Osteocyte (in vitro differentiated cells): Measurements from ENCODE around the gene HIGD2A. TPM values are rescaled to one million over a fixed set of nuclear protein-coding genes. Genes with fewer than 3 reads are reported as not detected.
"Not testable (repeated sequence)": the region's sequence is repeated elsewhere in the genome, so short reads cannot be mapped to it uniquely, and the experiment has no call there.

Source experiments
- DNase-seq: peaks from one replicate; pipeline ENCODE4 v3.0.0; 2021; ENCODE audit warnings: mixed read lengths; ENCODE audit not compliant: unreplicated experiment; ENCODE audit errors: extremely low spot score
- H3K27ac Mint-ChIP-seq: one replicate; pipeline ENCODE4 v1.8.0; 2021; ENCODE audit warnings: mild to moderate bottlenecking, mixed read lengths; ENCODE audit not compliant: unreplicated experiment
- H3K27me3 Mint-ChIP-seq: one replicate; pipeline ENCODE4 v1.8.0; 2021; ENCODE audit warnings: mixed read lengths; ENCODE audit not compliant: unreplicated experiment
- H3K36me3 Mint-ChIP-seq: one replicate; pipeline ENCODE4 v1.8.0; 2021; ENCODE audit warnings: mixed read lengths; ENCODE audit not compliant: unreplicated experiment
- H3K4me1 Mint-ChIP-seq: one replicate; pipeline ENCODE4 v1.8.0; 2021; ENCODE audit warnings: mixed read lengths; ENCODE audit not compliant: unreplicated experiment
- H3K4me3 Mint-ChIP-seq: one replicate; pipeline ENCODE4 v1.8.0; 2021; ENCODE audit warnings: mild to moderate bottlenecking, moderate library complexity, mixed read lengths; ENCODE audit not compliant: unreplicated experiment
- H3K9me3 Mint-ChIP-seq: one replicate; pipeline ENCODE4 v1.8.0; 2021; ENCODE audit warnings: mixed read lengths; ENCODE audit not compliant: unreplicated experiment
- total RNA-seq: library from RNA; stranded (reverse); gene quantifications from 2 replicates; pipeline ENCODE4 v1.2.1, GENCODE V29; 2021
- TF ChIP-seq, protein P1 (sequence below): fragments of 200-600 bp; sonication (generic); IDR thresholded peaks from 2 replicates; pipeline ENCODE4 v1.5.0; 2021; ENCODE audit warnings: antibody characterized with exemption, mild to moderate bottlenecking, moderate library complexity

The HIGD2A gene
- total RNA-seq, 1 donor from 2014 or later = 83.8 TPM

- peaks cover 14% of the 10 kb centered on the region for H3K36me3 Mint-ChIP-seq
- TF ChIP-seq, protein P1, sequence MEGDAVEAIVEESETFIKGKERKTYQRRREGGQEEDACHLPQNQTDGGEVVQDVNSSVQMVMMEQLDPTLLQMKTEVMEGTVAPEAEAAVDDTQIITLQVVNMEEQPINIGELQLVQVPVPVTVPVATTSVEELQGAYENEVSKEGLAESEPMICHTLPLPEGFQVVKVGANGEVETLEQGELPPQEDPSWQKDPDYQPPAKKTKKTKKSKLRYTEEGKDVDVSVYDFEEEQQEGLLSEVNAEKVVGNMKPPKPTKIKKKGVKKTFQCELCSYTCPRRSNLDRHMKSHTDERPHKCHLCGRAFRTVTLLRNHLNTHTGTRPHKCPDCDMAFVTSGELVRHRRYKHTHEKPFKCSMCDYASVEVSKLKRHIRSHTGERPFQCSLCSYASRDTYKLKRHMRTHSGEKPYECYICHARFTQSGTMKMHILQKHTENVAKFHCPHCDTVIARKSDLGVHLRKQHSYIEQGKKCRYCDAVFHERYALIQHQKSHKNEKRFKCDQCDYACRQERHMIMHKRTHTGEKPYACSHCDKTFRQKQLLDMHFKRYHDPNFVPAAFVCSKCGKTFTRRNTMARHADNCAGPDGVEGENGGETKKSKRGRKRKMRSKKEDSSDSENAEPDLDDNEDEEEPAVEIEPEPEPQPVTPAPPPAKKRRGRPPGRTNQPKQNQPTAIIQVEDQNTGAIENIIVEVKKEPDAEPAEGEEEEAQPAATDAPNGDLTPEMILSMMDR = no peak
- DNase-seq = no peak
- no peak overlapping the region for H3K4me3 Mint-ChIP-seq
- H3K9me3 Mint-ChIP-seq = no peaks in the 10 kb centered on the region
- peaks cover 17% of the 10 kb centered on the region for H3K4me1 Mint-ChIP-seq
- H3K27ac Mint-ChIP-seq = no peak overlapping the region
- no peaks in the 10 kb centered on the region for H3K27me3 Mint-ChIP-seq
Measured at GRCh38 chr5:176401281-176402205, 13.0 kb downstream of the HIGD2A start.

DNA sequence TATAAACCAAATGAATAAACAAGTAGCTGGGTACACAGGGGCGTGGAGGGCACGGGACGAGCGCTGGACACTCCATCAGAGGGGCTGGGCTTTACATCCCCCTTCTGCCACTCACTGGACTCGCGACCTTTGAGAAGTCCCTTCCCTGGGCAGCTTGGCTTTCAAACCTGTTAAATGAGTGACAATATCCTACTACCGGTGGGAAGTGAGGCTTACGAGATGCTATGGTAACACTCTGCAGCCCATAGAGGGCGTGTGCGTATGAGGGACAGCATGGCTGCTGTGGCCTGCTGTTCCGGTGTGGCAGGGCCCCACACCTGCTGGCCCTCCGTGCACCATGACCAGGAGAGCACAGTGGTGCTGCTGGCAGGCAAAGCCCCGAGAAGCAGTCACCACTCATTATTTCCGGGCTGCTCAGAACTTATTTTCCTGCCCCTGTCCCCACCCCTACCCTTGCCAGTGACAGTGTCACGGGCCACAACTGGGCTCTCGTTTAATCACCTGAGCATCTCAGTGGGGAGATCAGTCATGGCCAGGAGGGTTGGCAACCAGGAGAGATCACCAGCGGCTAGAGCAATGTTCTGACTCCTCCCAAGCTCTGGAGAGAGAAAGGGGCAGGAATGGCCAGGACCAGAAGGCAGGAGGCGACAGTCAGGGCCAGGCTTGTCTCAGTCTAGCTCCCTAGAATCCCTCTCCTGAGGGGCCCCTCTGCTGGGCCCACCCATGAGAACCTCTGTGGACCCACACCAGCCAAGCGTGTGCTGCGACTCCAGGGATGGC is 17.3 kb downstream of the HIGD2A start:
- Mint-ChIP-seq H3K4me1 (peaks cover 20% of the 10 kb centered on the region), H3K27me3 (no peaks in the 10 kb centered on the region), H3K9me3 (no peaks in the 10 kb centered on the region), H3K36me3 (peaks cover 20% of the 10 kb centered on the region), H3K4me3 (no peak overlapping the region), H3K27ac (no peak overlapping the region)
- DNase-seq = no peak
- TF ChIP-seq, protein P1 = no peak

- no peaks in the 10 kb centered on the region for H3K9me3 Mint-ChIP-seq
- H3K27ac Mint-ChIP-seq = no peak overlapping the region
- peaks cover 20% of the 10 kb centered on the region for H3K36me3 Mint-ChIP-seq
Measured at GRCh38 chr5:176406436-176407052, 18.0 kb downstream of the HIGD2A start.

GRCh38 chr5:176407456-176408251 is 19.1 kb downstream of the HIGD2A start:
- Mint-ChIP-seq H3K27me3 (no peaks in the 10 kb centered on the region), H3K36me3 (peaks cover 20% of the 10 kb centered on the region), H3K27ac (peak overlapping the region; percentile 52), H3K4me3 (no peak overlapping the region), H3K9me3 (no peaks in the 10 kb centered on the region), H3K4me1 (peaks cover 23% of the 10 kb centered on the region)
- DNase-seq = no peak
- TF ChIP-seq, protein P1 = no peak

More at GRCh38 chr5:176406436-176407052, 18.0 kb downstream of the HIGD2A start:
- H3K27me3 Mint-ChIP-seq = no peaks in the 10 kb centered on the region
- TF ChIP-seq, protein P1 = no peak
- no peak for DNase-seq
- peaks cover 21% of the 10 kb centered on the region for H3K4me1 Mint-ChIP-seq
- H3K4me3 Mint-ChIP-seq = no peak overlapping the region

- Mint-ChIP-seq H3K36me3 (peaks cover 20% of the 10 kb centered on the region), H3K4me1 (peaks cover 27% of the 10 kb centered on the region)
- not testable (repeated sequence) for H3K27ac Mint-ChIP-seq, H3K9me3 Mint-ChIP-seq, H3K27me3 Mint-ChIP-seq, DNase-seq, H3K4me3 Mint-ChIP-seq
Measured at GRCh38 chr5:176408252-176408573, 19.7 kb downstream of the HIGD2A start.
